IPS-18c (cell line): Measurements from ENCODE around the gene EGR1.

Source experiments
- H3K4me3 ChIP-seq: 2 replicates; pipeline ENCODE4 v1.7.0; 2013; ENCODE audit warnings: low read depth, mild to moderate bottlenecking, low read length, moderate library complexity; ENCODE audit not compliant: insufficient read depth
- H3K9me3 ChIP-seq: one replicate; pipeline ENCODE4 v1.6.1; 2013; ENCODE audit warnings: mild to moderate bottlenecking, low read length, moderate library complexity; ENCODE audit not compliant: control insufficient read depth, insufficient read depth

EGR1 gene

DNA sequence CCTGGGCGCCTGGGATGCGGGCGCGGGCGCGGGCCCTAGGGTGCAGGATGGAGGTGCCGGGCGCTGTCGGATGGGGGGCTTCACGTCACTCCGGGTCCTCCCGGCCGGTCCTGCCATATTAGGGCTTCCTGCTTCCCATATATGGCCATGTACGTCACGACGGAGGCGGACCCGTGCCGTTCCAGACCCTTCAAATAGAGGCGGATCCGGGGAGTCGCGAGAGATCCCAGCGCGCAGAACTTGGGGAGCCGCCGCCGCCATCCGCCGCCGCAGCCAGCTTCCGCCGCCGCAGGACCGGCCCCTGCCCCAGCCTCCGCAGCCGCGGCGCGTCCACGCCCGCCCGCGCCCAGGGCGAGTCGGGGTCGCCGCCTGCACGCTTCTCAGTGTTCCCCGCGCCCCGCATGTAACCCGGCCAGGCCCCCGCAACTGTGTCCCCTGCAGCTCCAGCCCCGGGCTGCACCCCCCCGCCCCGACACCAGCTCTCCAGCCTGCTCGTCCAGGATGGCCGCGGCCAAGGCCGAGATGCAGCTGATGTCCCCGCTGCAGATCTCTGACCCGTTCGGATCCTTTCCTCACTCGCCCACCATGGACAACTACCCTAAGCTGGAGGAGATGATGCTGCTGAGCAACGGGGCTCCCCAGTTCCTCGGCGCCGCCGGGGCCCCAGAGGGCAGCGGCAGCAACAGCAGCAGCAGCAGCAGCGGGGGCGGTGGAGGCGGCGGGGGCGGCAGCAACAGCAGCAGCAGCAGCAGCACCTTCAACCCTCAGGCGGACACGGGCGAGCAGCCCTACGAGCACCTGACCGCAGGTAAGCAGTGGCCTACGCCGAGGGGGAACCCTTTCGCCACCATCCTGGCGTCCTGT is at the start of gene EGR1:
Gene EGR1 (plus strand): TSS at position 219 of the 864 bp plus-strand sequence. CDS start 283 bp downstream, at position 502.
- Histone ChIP-seq H3K4me3 (peak within 1 kb of the TSS; percentile 89), H3K9me3 (peaks cover 2% of the 10 kb centered on the region)

- H3K4me3 ChIP-seq = no peak overlapping the region
- no peaks in the 10 kb centered on the region for H3K9me3 ChIP-seq
Measured at GRCh38 chr5:138418444-138418843, 46.8 kb upstream of the EGR1 start.

DNA sequence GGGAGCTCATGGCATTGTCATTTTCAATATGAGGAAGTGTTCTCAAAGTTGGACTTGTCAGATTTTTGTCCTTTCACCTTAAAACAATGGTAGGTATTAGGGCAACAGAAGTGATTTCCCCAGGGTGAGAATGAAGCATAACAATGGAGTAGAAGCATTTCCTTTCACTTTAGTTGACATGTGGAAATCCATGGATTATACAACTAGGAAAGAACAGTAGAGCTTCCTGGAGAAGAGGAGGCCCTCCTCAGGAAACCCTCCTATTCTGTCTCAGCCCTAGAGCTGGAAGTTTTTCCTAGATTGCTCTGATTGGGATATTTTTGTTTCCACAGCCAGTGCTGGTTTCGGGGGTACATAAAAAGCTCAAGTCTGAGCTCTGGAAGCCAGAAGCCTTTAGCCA is 40.2 kb upstream of the EGR1 start:
- H3K4me3 ChIP-seq = no peak overlapping the region
- no peaks in the 10 kb centered on the region for H3K9me3 ChIP-seq

GRCh38 chr5:138435943-138436342 is 29.3 kb upstream of the EGR1 start:
- Histone ChIP-seq H3K9me3 (no peaks in the 10 kb centered on the region), H3K4me3 (no peak overlapping the region)

GRCh38 chr5:138438003-138438723 is 27.1 kb upstream of the EGR1 start:
- no peaks in the 10 kb centered on the region for H3K9me3 ChIP-seq
- H3K4me3 ChIP-seq = peak overlapping the region; percentile 57

- Histone ChIP-seq H3K9me3 (no peaks in the 10 kb centered on the region), H3K4me3 (peak within 1 kb of the TSS; percentile 57)
Measured at GRCh38 chr5:138438724-138439476, 26.4 kb upstream of the EGR1 start, which contains the start of gene REEP2. TSS of gene REEP2 (plus strand) at chr5:138439057. CDS start at chr5:138439209, 152 bp downstream.

DNA sequence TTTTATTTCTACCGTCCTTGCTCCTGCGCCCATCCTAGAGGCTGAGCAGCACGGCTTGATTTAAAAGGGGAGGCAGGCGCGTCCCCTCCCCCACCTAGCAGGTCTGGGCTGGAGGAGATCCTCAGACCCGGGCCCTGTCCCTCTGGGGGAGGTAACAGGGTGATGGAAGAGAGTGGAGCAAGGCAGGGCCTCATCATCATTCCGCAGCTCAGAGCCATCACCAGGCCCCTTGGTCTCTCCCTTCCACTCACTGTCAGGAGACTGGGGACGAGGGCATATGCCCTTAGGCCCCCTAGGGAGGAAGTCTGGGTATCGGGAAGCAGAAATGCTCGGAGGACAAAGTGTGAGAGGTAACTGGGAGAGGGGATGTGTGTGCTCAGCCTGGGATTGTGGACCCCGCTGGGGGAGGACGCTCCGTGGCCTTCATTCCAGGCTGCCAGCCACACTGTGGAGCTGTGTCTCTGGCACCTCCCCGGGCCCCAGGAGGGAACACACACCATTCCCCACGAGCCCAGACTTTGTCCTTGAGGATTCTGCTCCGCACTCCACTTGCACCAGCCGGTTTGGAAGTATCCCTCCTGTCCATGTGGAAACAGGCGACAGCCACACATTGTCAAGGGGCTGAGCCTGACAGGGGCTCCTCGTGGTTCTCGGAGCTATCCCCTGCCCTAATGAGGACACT is 25.7 kb upstream of the EGR1 start:
- Histone ChIP-seq H3K4me3 (peak overlapping the region; percentile 57), H3K9me3 (no peaks in the 10 kb centered on the region)

- Histone ChIP-seq H3K9me3 (no peaks in the 10 kb centered on the region), H3K4me3 (peak overlapping the region; percentile 57; the same call in 1 of the 2 replicates)
Measured at GRCh38 chr5:138440159-138441073, 24.9 kb upstream of the EGR1 start.

- Histone ChIP-seq H3K4me3 (no peak overlapping the region), H3K9me3 (no peaks in the 10 kb centered on the region)
Measured at GRCh38 chr5:138441221-138441620, 24.1 kb upstream of the EGR1 start.

DNA sequence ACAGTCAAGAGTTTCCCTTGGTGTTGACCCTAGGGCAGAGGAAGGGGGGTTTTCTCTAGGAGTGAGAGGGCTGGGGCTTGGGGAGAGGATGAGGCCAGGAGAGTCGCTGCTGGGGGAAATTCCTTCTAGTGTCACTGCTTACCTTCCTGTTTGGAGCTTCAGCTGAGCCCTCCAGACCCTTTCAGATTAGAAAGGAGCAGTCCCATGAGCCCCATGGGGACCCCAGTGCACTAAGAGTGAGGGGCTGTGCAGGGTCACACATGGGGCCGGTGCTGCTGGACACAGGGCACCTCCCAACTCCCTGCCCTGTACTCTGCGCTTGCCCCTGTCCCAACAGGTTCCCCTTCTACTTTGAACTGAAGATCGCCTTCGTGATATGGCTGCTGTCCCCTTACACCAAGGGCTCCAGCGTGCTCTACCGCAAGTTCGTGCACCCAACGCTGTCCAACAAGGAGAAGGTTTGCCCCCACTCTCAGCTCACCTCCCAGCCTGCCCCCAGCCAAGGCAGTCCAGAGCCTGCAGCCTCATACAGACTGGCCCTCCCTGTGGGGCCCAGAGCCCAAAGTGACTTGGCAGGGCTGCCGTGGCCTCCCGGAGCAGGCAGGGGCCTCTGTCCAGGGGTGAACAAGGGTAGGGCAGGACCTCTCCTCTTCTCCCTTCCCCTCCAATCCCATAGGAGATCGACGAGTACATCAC is 21.1 kb upstream of the EGR1 start:
- no peaks in the 10 kb centered on the region for H3K9me3 ChIP-seq
- H3K4me3 ChIP-seq = no peak overlapping the region

- Histone ChIP-seq H3K4me3 (no peak overlapping the region), H3K9me3 (no peaks in the 10 kb centered on the region)
Measured at GRCh38 chr5:138444774-138445546, 20.3 kb upstream of the EGR1 start.

DNA sequence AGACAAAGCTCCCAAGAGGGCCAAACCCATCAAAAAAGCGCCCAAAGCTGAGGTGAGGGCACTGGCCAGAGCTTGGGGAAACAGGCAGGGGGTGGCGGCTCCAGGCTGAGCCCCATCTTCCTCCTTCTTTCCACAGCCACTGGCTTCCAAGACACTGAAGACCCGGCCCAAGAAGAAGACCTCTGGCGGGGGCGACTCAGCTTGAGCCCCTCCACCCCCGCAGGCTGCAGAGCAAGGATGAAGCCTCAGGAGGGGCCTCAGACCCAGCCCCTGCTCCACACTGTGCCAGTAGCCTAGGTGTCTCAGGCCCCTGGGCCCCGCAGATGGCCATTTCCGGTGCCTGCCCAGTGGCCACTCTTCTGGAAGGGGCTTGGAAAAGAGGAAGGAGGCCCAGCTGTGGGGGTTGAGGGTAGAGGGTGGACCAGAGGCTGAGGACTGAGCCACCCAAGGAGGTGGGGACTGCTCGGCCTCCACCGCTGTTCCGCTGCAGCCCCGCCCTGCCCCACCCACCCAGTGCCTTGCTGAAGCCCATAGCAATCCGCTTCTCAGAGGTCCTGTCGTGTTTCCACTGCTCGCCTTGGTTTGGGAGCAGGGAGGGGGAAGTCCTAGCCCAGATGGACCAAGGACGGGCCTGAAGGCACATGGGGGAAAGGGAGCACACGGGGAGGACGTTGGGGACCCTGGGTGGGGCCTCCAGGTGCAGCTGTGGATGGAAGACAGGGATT is 19.6 kb upstream of the EGR1 start:
- H3K4me3 ChIP-seq = no peak overlapping the region
- H3K9me3 ChIP-seq = no peaks in the 10 kb centered on the region

DNA sequence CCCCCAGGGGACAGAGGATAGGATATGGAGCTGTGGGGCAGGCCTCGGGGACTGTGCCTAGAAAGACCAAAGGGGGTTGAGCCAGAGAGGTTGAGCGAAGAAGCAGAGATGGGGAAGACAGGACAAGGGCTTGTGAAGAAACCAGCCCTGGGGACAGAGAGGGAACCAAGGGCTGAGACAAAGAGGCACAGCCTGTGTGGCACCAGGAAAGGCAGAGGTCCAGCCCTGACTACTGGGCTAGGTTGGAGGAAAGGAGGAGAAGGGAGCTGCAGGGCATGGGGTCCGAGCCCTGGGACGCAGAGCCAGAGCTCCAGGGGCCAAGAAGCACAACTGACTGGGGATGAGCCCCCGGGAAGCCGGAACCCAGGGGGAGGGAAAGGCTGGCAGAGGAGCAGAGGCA is 17.2 kb upstream of the EGR1 start:
- no peak overlapping the region for H3K4me3 ChIP-seq
- no peaks in the 10 kb centered on the region for H3K9me3 ChIP-seq
